Measurements from ENCODE around the gene C3orf18.

C3orf18 gene

DNA sequence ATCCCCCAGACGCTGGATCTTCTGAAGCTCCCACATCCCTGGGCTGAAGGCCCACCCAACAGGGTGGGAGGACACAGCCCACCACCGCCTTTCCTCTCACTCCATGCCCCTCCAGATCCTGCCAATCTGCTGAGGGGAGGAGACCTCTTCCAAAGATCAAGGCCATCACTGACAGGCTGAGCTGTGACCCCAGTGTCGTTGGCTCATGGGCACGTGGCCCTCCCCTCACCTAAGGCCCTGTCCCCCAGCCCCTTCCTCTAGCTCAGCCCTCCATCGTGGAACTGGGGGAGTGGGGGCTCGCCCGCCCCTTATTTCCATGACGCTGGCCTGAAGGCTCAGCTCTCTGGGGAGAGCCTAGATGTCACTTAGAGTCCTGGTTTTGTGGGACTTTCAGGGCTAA is 10.4 kb downstream of the C3orf18 start:
- H3K27ac ChIP-seq (ENCODE audit: low read length) = no peak overlapping the region
- no peaks in the 10 kb centered on the region; the same call in 1 of the 2 replicates for H3K27me3 ChIP-seq (ENCODE audit: insufficient read depth, low read length)
- H3K4me1 ChIP-seq (ENCODE audit: insufficient read depth, low read length) = no peaks in the 10 kb centered on the region; the same call in 1 of the 2 replicates
- H3K36me3 ChIP-seq (ENCODE audit: insufficient read depth, low read depth, low read length) = no peaks in the 10 kb centered on the region
- H3K4me3 ChIP-seq (ENCODE audit: low read length) = no peak overlapping the region
- no peak overlapping the region for H3K9ac ChIP-seq (ENCODE audit: low read depth, low read length)
- H3K9me3 ChIP-seq (ENCODE audit: insufficient read depth, low read depth, low read length) = no peaks in the 10 kb centered on the region

DNA sequence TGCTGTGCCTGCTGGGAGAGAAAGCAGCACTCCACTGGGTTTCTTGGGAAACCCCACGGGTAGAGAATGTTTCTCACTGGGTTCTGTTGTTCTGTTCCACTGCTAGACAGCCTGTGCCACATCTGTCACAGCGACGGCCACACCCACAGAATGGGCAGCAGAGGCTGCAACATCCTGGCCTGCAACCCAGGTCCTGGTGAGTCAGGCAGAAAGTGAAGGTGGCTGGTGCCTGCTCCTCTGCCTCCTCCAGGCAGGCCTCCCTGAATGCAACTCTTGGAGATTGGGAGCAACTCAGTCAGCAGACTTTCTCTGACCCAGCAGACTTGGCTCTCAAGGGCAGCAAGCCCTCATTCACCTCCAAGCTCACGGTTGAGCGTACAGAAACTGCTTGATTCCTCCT is 13.0 kb downstream of the C3orf18 start:
- H3K9ac ChIP-seq (ENCODE audit: low read depth, low read length) = no peak overlapping the region
- H3K27me3 ChIP-seq (ENCODE audit: insufficient read depth, low read length) = no peaks in the 10 kb centered on the region; the same call in 1 of the 2 replicates
- H3K4me1 ChIP-seq (ENCODE audit: insufficient read depth, low read length) = no peaks in the 10 kb centered on the region; the same call in 1 of the 2 replicates
- no peak overlapping the region for H3K27ac ChIP-seq (ENCODE audit: low read length)
- H3K36me3 ChIP-seq (ENCODE audit: insufficient read depth, low read depth, low read length) = no peaks in the 10 kb centered on the region
- no peak overlapping the region for H3K4me3 ChIP-seq (ENCODE audit: low read length)
- no peaks in the 10 kb centered on the region for H3K9me3 ChIP-seq (ENCODE audit: insufficient read depth, low read depth, low read length)

DNA sequence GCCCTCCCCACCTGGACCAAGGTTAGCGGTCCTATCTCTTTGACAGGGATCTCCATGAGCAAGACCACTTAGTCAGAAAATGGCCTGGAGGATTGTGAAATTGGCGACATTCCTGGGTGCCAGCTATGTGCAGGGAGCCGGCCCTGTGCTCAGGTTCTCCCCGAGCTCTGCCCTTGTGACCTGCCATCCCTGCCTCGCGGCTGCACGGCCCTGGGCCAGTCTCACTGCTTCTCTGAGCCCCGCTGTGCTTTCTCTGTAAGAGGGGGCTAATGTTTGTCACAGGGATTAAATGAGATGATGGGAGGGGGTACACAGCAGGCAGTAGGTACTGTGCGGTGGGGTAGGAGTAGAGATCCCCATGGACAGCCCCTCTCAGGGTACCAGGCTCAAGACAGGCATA is 14.9 kb downstream of the C3orf18 start:
- Histone ChIP-seq H3K9me3 (ENCODE audit: insufficient read depth, low read depth, low read length) (no peaks in the 10 kb centered on the region), H3K27me3 (ENCODE audit: insufficient read depth, low read length) (no peaks in the 10 kb centered on the region; the same call in 1 of the 2 replicates), H3K36me3 (ENCODE audit: insufficient read depth, low read depth, low read length) (no peaks in the 10 kb centered on the region)

DNA sequence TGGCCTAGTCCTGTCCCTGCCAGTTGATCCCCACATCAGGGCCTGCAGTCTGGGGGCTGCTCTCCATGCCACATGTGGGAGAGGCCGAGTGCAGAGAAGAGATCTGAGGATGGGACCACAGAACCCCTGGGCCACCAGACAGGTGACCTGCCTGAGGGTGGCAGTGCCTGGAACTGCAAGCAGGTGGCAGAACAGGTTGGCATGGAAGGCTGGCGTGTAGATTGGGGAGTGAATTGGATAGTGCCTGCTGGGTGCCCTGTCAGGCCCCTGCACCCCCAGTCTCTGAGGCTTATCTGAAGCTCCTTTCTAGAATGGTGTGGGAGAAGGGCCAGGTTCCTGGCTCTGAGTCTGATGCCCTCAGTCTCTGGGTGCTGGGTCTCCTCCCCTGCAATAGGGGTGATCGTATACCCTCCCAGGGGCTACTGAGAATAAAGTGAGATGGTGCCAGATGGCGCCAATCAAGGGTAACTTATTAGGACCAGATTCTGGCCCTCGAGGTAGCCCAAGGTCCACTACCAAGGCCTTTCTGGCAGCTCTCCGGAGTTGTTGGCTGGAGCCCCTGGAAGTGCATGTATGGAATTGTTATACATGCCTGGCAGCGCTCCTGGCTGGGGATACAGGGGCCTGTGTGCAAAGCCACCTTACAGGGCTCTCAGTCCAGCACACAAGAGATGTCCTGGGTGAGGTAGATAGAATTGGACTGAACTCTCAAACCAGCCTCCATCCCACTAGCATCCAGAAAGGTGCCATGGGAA is 15.7 kb downstream of the C3orf18 start:
- H3K4me1 ChIP-seq (ENCODE audit: insufficient read depth, low read length) = no peaks in the 10 kb centered on the region; the same call in 1 of the 2 replicates
- H3K9me3 ChIP-seq (ENCODE audit: insufficient read depth, low read depth, low read length) = no peaks in the 10 kb centered on the region
- no peak overlapping the region for H3K27ac ChIP-seq (ENCODE audit: low read length)
- H3K4me3 ChIP-seq (ENCODE audit: low read length) = no peak overlapping the region
- no peaks in the 10 kb centered on the region; the same call in 1 of the 2 replicates for H3K27me3 ChIP-seq (ENCODE audit: insufficient read depth, low read length)
- H3K9ac ChIP-seq (ENCODE audit: low read depth, low read length) = no peak overlapping the region
- no peaks in the 10 kb centered on the region for H3K36me3 ChIP-seq (ENCODE audit: insufficient read depth, low read depth, low read length)

More for the DNA sequence above, 14.9 kb downstream of the C3orf18 start:
- Histone ChIP-seq H3K4me3 (ENCODE audit: low read length) (no peak overlapping the region), H3K4me1 (ENCODE audit: insufficient read depth, low read length) (no peaks in the 10 kb centered on the region; the same call in 1 of the 2 replicates), H3K9ac (ENCODE audit: low read depth, low read length) (no peak overlapping the region; the same call in 1 of the 2 replicates), H3K27ac (ENCODE audit: low read length) (no peak overlapping the region)

DNA sequence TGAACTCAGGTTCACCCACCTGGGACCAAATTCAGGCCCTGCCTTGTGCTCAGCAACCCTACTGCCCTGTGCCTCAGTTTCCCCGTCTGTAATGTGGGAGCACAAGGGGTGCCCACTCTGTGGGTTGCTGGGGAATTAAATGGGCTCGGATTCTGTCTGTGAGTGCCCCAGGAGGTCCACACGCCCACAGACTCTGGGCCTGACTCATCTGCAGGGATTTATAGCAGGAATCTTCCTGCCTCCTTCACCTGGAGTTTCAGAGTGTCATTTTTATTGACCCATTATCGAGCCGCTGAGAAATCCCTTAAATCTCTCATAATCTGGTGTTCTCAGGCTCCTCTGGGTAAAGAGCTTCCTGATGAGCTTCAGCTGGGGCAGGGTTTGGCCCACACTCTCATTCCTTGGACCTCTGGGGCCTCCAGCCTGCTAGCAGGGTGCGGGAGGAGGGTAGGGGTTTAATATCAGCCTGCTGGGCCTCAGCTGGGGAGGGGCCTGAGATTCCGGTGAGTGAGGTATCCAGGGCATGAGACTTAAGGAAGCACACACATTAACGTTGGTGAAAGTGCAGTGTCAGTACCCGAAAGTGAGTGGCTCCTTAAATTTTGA is 16.4 kb downstream of the C3orf18 start:
- Histone ChIP-seq H3K27me3 (ENCODE audit: insufficient read depth, low read length) (no peaks in the 10 kb centered on the region; the same call in 1 of the 2 replicates), H3K4me1 (ENCODE audit: insufficient read depth, low read length) (no peaks in the 10 kb centered on the region; the same call in 1 of the 2 replicates), H3K4me3 (ENCODE audit: low read length) (no peak overlapping the region), H3K9ac (ENCODE audit: low read depth, low read length) (no peak overlapping the region), H3K9me3 (ENCODE audit: insufficient read depth, low read depth, low read length) (no peaks in the 10 kb centered on the region), H3K36me3 (ENCODE audit: insufficient read depth, low read depth, low read length) (no peaks in the 10 kb centered on the region), H3K27ac (ENCODE audit: low read length) (no peak overlapping the region)

DNA sequence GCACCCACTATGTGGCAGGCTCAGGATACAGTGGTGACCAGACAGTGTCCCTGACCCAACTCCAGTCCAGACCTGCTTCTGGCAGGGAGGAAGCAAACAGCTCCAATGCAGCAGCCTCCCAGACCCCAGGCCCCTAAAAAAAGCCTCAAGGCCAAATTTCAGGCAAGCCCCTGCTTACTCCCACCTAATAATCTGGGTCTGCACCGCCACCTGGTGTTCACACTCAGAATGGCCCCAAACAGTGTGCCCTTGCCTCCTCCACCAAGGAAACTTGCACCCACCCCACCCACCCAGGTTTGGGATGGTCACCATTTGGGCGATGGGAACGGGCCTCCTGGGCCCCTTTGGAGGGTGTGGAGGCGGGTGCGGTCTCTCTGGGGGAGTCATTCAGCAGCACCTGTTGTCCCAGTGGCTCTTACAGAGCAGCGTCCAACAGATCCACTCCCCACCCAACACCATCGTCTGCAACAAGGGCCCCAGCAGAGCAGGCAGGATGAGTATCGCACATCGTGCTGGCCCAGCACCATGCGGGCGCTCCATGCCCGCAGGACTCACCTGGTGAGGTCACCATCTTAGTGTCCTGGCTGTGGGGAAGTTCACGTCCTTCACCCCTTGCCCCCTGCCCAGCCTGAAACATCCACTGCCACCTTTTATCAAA is 17.3 kb downstream of the C3orf18 start:
- Histone ChIP-seq H3K4me3 (ENCODE audit: low read length) (no peak overlapping the region), H3K36me3 (ENCODE audit: insufficient read depth, low read depth, low read length) (no peaks in the 10 kb centered on the region), H3K9ac (ENCODE audit: low read depth, low read length) (no peak overlapping the region), H3K4me1 (ENCODE audit: insufficient read depth, low read length) (no peaks in the 10 kb centered on the region; the same call in 1 of the 2 replicates), H3K9me3 (ENCODE audit: insufficient read depth, low read depth, low read length) (no peaks in the 10 kb centered on the region), H3K27me3 (ENCODE audit: insufficient read depth, low read length) (no peaks in the 10 kb centered on the region; the same call in 1 of the 2 replicates), H3K27ac (ENCODE audit: low read length) (no peak overlapping the region)

DNA sequence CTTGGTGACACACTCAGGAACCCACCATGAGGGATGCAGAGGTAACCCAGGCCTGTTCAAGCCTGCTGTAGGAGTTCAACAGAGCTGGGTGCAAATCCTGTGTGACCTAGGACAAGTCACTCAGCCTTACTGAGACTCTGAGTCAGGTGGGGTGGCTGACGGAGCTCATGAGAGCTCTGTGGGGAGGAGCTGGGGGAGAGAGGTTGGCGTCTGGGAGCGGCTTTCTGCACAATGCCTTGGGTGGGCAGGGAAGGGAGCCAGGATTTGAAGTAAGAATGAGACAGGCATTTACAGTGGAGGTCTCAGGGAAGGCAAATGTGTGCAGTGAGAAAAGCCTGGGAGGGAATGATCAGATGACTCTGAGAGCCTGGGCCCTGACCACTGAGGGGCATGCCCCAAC is 18.3 kb downstream of the C3orf18 start:
- Histone ChIP-seq H3K9me3 (ENCODE audit: insufficient read depth, low read depth, low read length) (no peaks in the 10 kb centered on the region), H3K4me1 (ENCODE audit: insufficient read depth, low read length) (no peaks in the 10 kb centered on the region), H3K27ac (ENCODE audit: low read length) (no peak overlapping the region), H3K4me3 (ENCODE audit: low read length) (no peak overlapping the region), H3K36me3 (ENCODE audit: insufficient read depth, low read depth, low read length) (no peaks in the 10 kb centered on the region), H3K27me3 (ENCODE audit: insufficient read depth, low read length) (no peaks in the 10 kb centered on the region), H3K9ac (ENCODE audit: low read depth, low read length) (no peak overlapping the region)

DNA sequence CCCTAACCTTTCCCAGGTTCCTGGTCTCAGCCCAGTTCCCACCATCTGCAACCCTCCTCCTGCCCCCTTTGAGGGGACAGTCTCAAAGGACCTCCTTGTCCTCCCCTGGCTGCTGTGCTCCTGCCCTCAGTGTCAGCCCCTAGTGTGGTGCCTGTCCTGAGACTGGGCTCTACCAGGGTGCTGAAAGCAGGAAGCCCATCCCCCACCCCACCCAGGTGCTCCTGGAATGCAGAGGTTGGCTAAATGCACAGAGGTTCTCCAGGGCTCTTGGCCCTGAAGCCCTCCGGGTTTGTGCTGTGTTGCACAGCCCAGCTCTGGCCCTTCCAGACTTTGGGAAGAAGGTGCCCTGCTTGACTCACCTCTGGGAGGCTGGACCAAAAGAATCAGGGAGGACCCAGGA is 21.8 kb downstream of the C3orf18 start:
- H3K9ac ChIP-seq (ENCODE audit: low read depth, low read length) = no peak overlapping the region
- no peak overlapping the region for H3K27ac ChIP-seq (ENCODE audit: low read length)
- no peaks in the 10 kb centered on the region for H3K36me3 ChIP-seq (ENCODE audit: insufficient read depth, low read depth, low read length)
- no peaks in the 10 kb centered on the region for H3K4me1 ChIP-seq (ENCODE audit: insufficient read depth, low read length)
- no peaks in the 10 kb centered on the region; the same call in 1 of the 2 replicates for H3K27me3 ChIP-seq (ENCODE audit: insufficient read depth, low read length)
- no peak overlapping the region for H3K4me3 ChIP-seq (ENCODE audit: low read length)
- no peaks in the 10 kb centered on the region for H3K9me3 ChIP-seq (ENCODE audit: insufficient read depth, low read depth, low read length)

DNA sequence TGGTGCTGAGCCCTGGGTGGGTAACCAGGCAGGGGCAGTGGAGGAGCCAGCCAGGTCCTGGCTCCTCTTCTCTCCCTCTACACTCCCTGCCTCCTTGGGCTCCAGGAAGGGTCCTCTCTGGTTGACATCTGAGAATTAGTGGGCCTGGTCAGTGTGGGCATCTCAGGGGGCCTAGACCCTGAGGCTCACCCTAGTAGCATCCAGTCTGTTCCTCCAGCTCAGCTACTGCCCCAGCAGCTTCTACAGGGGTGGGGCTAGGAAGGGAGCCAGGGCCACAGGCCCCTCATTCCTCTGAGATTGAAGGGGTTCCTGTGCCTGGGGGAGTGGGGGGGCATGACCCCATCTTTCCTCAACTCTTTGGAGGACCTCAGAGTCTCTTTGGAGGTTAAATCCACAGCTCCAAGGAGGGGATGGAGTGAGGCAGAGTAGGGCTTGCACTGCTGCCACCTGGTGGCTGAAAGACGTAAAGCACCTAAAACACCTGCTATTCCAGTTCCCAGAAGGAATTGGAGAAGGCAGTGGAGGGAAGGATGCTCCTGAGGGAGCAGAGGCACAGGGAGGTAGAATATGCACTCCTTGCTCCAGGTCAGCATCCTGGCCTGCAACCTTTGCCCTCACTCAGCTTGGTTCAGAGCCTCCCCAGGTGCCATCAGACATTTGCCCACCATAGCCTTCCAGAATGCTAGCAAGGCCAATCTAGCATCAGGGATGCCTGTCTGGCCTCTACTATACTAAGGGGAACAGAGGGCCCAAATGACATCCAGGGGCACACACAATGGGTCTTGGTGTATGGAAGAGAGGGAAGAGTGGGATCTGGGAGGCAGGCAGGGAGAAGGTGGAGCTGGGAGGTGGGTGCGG is 25.1 kb downstream of the C3orf18 start:
- peaks cover 12% of the 10 kb centered on the region; the same call in 1 of the 2 replicates for H3K4me1 ChIP-seq (ENCODE audit: insufficient read depth, low read length)
- H3K9me3 ChIP-seq (ENCODE audit: insufficient read depth, low read depth, low read length) = no peaks in the 10 kb centered on the region
- no peak overlapping the region for H3K4me3 ChIP-seq (ENCODE audit: low read length)
- peaks cover 6% of the 10 kb centered on the region; the same call in 1 of the 2 replicates for H3K27me3 ChIP-seq (ENCODE audit: insufficient read depth, low read length)
- no peak overlapping the region for H3K27ac ChIP-seq (ENCODE audit: low read length)
- H3K9ac ChIP-seq (ENCODE audit: low read depth, low read length) = no peak overlapping the region
- H3K36me3 ChIP-seq (ENCODE audit: insufficient read depth, low read depth, low read length) = no peaks in the 10 kb centered on the region

DNA sequence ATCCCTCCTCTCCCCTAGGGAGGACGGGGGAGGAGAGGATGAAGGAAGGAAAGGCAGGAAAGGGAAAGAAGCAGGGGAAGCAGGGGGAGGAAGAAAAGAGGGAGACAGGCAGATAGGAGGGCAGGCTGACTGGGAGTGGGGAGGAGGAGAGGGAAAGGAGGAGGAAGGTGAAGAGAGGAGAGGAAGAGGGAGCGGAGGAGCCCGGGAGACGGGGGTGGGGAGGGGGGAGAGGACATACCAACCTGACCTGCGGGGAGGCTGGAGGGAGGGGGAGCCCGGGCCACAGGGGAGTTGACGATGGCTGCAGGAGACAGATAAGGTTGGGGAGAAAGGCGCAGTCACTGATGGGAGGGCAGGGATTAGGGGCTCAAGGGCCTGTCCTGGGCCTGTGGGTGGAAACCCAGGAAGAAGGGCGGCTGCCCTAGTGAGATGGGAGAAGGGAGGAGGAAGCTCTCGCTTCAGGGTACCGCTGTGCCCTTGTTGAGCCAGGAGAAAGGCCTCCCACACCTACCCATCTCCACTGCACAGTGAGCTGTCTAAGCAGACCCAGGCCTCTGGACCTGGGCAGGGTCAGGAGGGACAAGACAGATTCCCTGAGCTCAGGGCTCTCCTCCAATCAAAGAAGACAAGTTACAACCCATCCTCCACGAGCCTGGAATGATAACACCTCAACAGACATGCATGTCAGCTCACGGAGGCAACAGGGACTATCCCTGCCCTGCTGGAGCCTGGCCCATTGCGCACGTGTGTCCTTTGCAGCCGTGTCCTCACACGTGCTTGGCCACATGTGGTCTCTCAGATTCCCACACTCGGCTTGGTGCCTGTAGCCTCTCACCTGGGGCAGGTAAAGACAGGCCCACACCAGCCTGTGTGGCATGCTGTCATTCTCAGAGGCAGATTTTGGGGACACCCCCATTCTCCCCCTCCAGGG is 27.9 kb downstream of the C3orf18 start:
- H3K4me3 ChIP-seq (ENCODE audit: low read length) = no peak overlapping the region
- H3K9ac ChIP-seq (ENCODE audit: low read depth, low read length) = 0 out of 2 replicates have a peak overlapping the region, but pooled peaks have one; percentile 16
- peaks cover 12% of the 10 kb centered on the region; the same call in 1 of the 2 replicates for H3K27me3 ChIP-seq (ENCODE audit: insufficient read depth, low read length)
- H3K4me1 ChIP-seq (ENCODE audit: insufficient read depth, low read length) = peaks cover 12% of the 10 kb centered on the region; the same call in 1 of the 2 replicates
- H3K9me3 ChIP-seq (ENCODE audit: insufficient read depth, low read depth, low read length) = no peaks in the 10 kb centered on the region
- no peak overlapping the region for H3K27ac ChIP-seq (ENCODE audit: low read length)
- no peaks in the 10 kb centered on the region for H3K36me3 ChIP-seq (ENCODE audit: insufficient read depth, low read depth, low read length)

All from iPS-20b (cell line).